DLD1 (cell line): ENCODE data around the gene IL11.

Experiments used
- in situ Hi-C: cut with HindIII; loops from 2 replicates; pipeline ENCODE4 v1.10.0; 2017; ENCODE audit warnings: low sequenced_read_pairs

Gene IL11

GRCh38 chr19:55353803-55354697 lies 16.2 kb downstream of the IL11 start:
- in situ Hi-C loops, result loop anchor here (10.0 kb wide), 1 partner anchor 139 kb away; no protein-coding TSS in a partner anchor

- in situ Hi-C loops, result loop anchor here (10.0 kb wide), 1 partner anchor 139 kb away; no protein-coding TSS in a partner anchor
Observed at GRCh38 chr19:55353356-55353802, 16.9 kb downstream of the IL11 start.

GRCh38 chr19:55352549-55353145 lies 17.6 kb downstream of the IL11 start:
- in situ Hi-C loops, result loop anchor here (10.0 kb wide), 1 partner anchor 138 kb away; no protein-coding TSS in a partner anchor

GRCh38 chr19:55352040-55352439 lies 18.2 kb downstream of the IL11 start:
- in situ Hi-C loops, result loop anchor here (10.0 kb wide), 1 partner anchor 137 kb away; no protein-coding TSS in a partner anchor

GRCh38 chr19:55350620-55351315 lies 19.5 kb downstream of the IL11 start:
- in situ Hi-C loops, result loop anchor here (10.0 kb wide), 1 partner anchor 136 kb away; no protein-coding TSS in a partner anchor

GRCh38 chr19:55348317-55349034 lies 21.8 kb downstream of the IL11 start:
- in situ Hi-C loops, result no loop called here

- in situ Hi-C loops, result no loop called here
Observed at GRCh38 chr19:55347442-55348009, 22.7 kb downstream of the IL11 start.

- in situ Hi-C loops, result no loop called here
Observed at GRCh38 chr19:55346725-55347441, 23.4 kb downstream of the IL11 start.

GRCh38 chr19:55345818-55346724 lies 24.2 kb downstream of the IL11 start:
- in situ Hi-C loops, result no loop called here

- in situ Hi-C loops, result no loop called here
Observed at GRCh38 chr19:55345101-55345817, 25.0 kb downstream of the IL11 start.

GRCh38 chr19:55344444-55344843 lies 25.8 kb downstream of the IL11 start:
- in situ Hi-C loops, result no loop called here

GRCh38 chr19:55341595-55342531 lies 28.4 kb downstream of the IL11 start:
- in situ Hi-C loops, result no loop called here

GRCh38 chr19:55341171-55341588 lies 29.1 kb downstream of the IL11 start:
- in situ Hi-C loops, result no loop called here

- in situ Hi-C loops, result no loop called here
Observed at GRCh38 chr19:55340784-55341147, 29.5 kb downstream of the IL11 start.

- in situ Hi-C loops, result no loop called here
Observed at GRCh38 chr19:55339889-55340783, 30.1 kb downstream of the IL11 start.
